HepG2 (cell line): ENCODE data around the gene LRTM2. TPM values are rescaled to one million over a fixed set of nuclear protein-coding genes. Genes with fewer than 3 reads are reported as not detected.

Experiments
- GLMP ChIP-seq: sonication (generic); formaldehyde crosslinking; IDR thresholded peaks from 2 replicates; pipeline ENCODE4 v1.9.0; 2021; ENCODE audit warnings: missing genetic modification reagents, mild to moderate bottlenecking, borderline replicate concordance
- HIC2 ChIP-seq: sonication (generic); formaldehyde crosslinking; IDR thresholded peaks from 2 replicates; pipeline ENCODE4 v1.9.0; 2022; ENCODE audit warnings: low read depth, missing genetic modification reagents
- MZF1 ChIP-seq: sonication (generic); formaldehyde crosslinking; IDR thresholded peaks from 2 replicates; pipeline ENCODE4 v1.8.1; 2023; ENCODE audit warnings: mild to moderate bottlenecking, missing genetic modification reagents, borderline replicate concordance
- SALL2 ChIP-seq: sonication (generic); formaldehyde crosslinking; IDR thresholded peaks from 2 replicates; pipeline ENCODE4 v1.8.1; 2023; ENCODE audit warnings: mild to moderate bottlenecking, missing genetic modification reagents, inconsistent platforms
- ZBTB33 ChIP-seq: sonication (generic); formaldehyde crosslinking; IDR thresholded peaks from 2 replicates; pipeline ENCODE4 v1.4.0; 2020; ENCODE audit warnings: missing genetic modification reagents
- ZC3H13 ChIP-seq: sonication (generic); formaldehyde crosslinking; IDR thresholded peaks from 2 replicates; pipeline ENCODE4 v1.8.1; 2023; ENCODE audit warnings: mild to moderate bottlenecking, missing genetic modification reagents, moderate library complexity
- ZNF205 ChIP-seq: IDR thresholded peaks from 2 replicates; pipeline ENCODE4 v1.6.1; 2018; ENCODE audit warnings: missing biosample characterization, missing genetic modification reagents
- ZNF3 ChIP-seq: IDR thresholded peaks from 2 replicates; pipeline ENCODE4 v1.7.0; 2017; ENCODE audit warnings: inconsistent platforms
- ZNF430 ChIP-seq: sonication (generic); formaldehyde crosslinking; IDR thresholded peaks from 2 replicates; pipeline ENCODE4 v1.9.0; 2021; ENCODE audit warnings: mild to moderate bottlenecking, missing genetic modification reagents
- polyA plus RNA-seq, 8 experiments: library from polyadenylated mRNA; depleted of rRNA in 3 of 8; stranded (reverse) in 7 of 8; unstranded in 1 of 8; fragments of >200 nt; fragmentation: Illumina TruSeq in 4 of 8; extraction: Trizol in 4 of 8; gene quantifications; 2 replicates each; pipeline versions ENCODE4 v1.2.1 to v1.2.3, GENCODE V29; 2011 to 2016; ENCODE audit warnings: low read depth in 4 of 8, missing spikeins in 1 of 8, mixed read lengths in 1 of 8; ENCODE audit not compliant: insufficient read depth in 1 of 8
- total RNA-seq, 5 experiments: library from RNA; depleted of rRNA; stranded (reverse); fragments of >200 nt; fragmentation: Illumina TruSeq; extraction: Trizol; gene quantifications; 2 replicates each; pipeline ENCODE4 v1.2.3, GENCODE V29; 2016; ENCODE audit warnings: low read depth in 1 of 5
- TF ChIP-seq, protein P1 (sequence below): sonication (generic); formaldehyde crosslinking; IDR thresholded peaks from 2 replicates; pipeline ENCODE4 v1.4.0; 2020; ENCODE audit warnings: low read depth, missing genetic modification reagents
- TF ChIP-seq, protein P2 (sequence below): IDR thresholded peaks from 2 replicates; pipeline ENCODE4 v1.4.0; 2020; ENCODE audit warnings: mild to moderate bottlenecking, missing genetic modification reagents

Gene LRTM2
- total and polyA plus RNA-seq, 2 of the 13 experiments (the other 11 are each of a cell fraction or from before 2014, with no cell fraction given), result 0.09 TPM; not detected in 1

DNA sequence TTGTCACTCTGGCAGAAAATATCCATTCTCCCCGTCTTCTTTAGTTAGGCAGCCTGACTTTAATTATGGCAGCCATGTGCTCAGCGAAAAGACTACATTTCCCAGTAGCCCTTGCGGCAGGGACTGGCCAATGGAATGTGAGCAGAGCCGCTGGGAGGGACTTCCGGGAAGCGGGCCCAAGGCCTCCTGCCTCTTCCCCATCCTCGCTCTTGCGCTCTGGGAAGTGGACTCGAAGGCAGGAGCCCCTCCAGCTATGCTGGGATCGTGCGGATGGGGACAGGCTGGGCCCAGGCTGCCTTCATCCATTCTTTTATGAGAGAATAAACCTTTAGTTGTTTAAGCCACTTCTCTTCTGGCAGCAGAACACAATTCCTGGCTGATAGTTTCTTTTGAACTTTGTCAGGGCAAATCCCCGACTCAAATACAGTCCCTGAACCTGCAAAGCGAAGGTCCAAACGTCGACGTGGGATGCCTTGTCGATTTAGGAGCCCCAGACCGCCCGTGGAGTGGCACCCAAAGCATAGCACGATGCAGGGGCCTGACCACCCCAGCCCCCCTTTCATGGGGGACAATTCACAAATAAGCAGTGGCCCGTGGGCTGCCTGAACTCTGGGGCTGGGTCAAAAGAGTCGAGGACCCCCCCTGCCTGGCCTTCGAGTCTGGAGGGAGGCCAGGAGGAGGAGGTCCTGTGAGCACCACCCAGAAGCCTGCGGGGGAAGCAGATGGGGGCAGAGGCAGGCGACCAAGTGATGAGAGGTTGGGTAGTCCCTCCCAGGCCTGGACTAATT is 15.6 kb upstream of the LRTM2 start (continued):
- no peak for TF ChIP-seq HIC2 (CRISPR knock-in tag)
- TF ChIP-seq ZNF430, result no peak
- TF ChIP-seq MZF1 (CRISPR knock-in tag), result no peak
- no peak for TF ChIP-seq SALL2
- no peak for TF ChIP-seq ZNF3 (CRISPR knock-in tag)
- TF ChIP-seq, protein P1, sequence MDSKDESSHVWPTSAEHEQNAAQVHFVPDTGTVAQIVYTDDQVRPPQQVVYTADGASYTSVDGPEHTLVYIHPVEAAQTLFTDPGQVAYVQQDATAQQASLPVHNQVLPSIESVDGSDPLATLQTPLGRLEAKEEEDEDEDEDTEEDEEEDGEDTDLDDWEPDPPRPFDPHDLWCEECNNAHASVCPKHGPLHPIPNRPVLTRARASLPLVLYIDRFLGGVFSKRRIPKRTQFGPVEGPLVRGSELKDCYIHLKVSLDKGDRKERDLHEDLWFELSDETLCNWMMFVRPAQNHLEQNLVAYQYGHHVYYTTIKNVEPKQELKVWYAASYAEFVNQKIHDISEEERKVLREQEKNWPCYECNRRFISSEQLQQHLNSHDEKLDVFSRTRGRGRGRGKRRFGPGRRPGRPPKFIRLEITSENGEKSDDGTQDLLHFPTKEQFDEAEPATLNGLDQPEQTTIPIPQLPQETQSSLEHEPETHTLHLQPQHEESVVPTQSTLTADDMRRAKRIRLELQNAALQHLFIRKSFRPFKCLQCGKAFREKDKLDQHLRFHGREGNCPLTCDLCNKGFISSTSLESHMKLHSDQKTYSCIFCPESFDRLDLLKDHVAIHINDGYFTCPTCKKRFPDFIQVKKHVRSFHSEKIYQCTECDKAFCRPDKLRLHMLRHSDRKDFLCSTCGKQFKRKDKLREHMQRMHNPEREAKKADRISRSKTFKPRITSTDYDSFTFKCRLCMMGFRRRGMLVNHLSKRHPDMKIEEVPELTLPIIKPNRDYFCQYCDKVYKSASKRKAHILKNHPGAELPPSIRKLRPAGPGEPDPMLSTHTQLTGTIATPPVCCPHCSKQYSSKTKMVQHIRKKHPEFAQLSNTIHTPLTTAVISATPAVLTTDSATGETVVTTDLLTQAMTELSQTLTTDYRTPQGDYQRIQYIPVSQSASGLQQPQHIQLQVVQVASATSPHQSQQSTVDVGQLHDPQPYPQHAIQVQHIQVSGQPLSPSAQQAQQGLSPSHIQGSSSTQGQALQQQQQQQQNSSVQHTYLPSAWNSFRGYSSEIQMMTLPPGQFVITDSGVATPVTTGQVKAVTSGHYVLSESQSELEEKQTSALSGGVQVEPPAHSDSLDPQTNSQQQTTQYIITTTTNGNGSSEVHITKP, result 0 out of 2 replicates have a peak, but pooled peaks have one; percentile 21
- TF ChIP-seq ZC3H13 (CRISPR knock-in tag), result no peak
- TF ChIP-seq ZNF205, result no peak
- TF ChIP-seq GLMP (CRISPR knock-in tag), result no peak
- TF ChIP-seq, protein P2, sequence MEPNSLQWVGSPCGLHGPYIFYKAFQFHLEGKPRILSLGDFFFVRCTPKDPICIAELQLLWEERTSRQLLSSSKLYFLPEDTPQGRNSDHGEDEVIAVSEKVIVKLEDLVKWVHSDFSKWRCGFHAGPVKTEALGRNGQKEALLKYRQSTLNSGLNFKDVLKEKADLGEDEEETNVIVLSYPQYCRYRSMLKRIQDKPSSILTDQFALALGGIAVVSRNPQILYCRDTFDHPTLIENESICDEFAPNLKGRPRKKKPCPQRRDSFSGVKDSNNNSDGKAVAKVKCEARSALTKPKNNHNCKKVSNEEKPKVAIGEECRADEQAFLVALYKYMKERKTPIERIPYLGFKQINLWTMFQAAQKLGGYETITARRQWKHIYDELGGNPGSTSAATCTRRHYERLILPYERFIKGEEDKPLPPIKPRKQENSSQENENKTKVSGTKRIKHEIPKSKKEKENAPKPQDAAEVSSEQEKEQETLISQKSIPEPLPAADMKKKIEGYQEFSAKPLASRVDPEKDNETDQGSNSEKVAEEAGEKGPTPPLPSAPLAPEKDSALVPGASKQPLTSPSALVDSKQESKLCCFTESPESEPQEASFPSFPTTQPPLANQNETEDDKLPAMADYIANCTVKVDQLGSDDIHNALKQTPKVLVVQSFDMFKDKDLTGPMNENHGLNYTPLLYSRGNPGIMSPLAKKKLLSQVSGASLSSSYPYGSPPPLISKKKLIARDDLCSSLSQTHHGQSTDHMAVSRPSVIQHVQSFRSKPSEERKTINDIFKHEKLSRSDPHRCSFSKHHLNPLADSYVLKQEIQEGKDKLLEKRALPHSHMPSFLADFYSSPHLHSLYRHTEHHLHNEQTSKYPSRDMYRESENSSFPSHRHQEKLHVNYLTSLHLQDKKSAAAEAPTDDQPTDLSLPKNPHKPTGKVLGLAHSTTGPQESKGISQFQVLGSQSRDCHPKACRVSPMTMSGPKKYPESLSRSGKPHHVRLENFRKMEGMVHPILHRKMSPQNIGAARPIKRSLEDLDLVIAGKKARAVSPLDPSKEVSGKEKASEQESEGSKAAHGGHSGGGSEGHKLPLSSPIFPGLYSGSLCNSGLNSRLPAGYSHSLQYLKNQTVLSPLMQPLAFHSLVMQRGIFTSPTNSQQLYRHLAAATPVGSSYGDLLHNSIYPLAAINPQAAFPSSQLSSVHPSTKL (CRISPR knock-in tag), result no peak
- peak; percentile 87 for TF ChIP-seq ZBTB33 (CRISPR knock-in tag)
